GM12872 (cell line): ENCODE results near the gene TMEM191B.
"Not testable (repeated sequence)": the region's sequence is repeated elsewhere in the genome, so short reads cannot be mapped to it uniquely, and the experiment has no call there.

Experiments
- CTCF ChIP-seq: IDR thresholded peaks from 3 replicates; pipeline ENCODE4 v1.5.1; 2011; ENCODE audit warnings: low read depth, mild to moderate bottlenecking, low read length, moderate library complexity; ENCODE audit not compliant: insufficient read depth

TMEM191B gene

DNA sequence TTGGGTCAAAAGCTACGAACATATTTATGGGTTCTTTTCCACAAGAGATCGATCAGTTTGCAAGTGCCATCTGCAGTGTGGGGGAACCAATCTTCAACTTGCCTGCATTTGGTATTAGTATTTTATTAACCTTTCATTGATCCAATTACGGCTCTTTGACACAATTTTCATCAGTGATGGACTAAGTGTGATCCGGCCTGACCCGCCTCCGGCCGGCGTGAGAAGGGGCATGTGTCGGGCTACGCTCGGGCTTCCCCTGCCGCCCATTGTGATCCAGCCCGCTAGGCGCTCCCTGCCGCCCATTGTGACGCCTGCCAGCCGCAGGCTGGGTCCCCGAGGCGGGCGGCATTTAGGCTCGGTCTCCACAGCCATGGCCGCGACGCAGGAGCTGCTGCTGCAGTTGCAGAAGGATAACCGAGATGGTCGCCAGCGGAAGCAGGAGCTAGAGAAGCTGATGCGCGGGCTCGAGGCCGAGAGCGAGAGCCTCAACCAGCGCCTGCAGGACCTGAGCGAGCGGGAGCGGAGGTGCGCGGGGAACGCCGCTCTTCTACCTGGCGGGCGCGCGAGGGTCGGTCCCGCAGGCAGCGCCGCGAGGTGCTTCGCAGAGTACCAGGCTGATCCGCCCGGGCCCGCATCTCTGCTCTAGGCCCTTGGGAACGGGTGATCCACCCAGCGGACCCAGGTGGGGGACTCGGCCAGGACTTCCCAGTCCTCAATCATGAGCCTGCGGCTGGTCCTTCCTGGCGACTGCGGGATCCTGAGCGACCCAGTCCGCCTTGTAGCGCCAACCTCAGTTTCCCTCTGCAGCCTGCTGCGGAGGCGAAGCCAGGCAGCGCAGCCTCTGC is at the start of gene TMEM191B:
Gene TMEM191B (plus strand): TSS at position 51 of the 845 bp plus-strand sequence. CDS start 179 bp downstream, at position 230.
- not testable (repeated sequence) for TF ChIP-seq CTCF

DNA sequence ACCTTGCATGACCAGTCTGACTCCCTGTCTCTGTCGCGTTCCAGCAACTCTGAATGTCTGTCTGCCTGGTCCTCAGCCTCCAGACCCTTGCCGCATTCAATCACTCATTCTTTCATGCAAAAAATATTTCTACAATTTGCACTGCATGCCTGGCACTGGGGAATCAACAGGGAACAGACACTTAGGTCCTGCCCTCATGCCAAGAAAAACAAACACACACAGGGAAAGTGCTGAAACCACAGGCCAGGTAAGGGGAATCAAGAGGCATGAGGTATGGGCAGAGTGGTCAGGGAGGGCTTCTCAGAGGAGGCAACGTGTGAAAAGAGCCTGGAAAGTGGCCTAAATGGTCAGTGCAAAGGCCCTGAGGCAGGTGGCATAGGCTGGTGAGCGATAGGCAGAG is 9.5 kb upstream of the TMEM191B start, which contains the start of gene GGTLC3:
Gene GGTLC3 (minus strand): TSS at position 101 of the 400 bp plus-strand sequence. CDS start 264 bp downstream, outside the sequence.
- not testable (repeated sequence) for TF ChIP-seq CTCF
